ENCODE results near the gene OTULIN. TPM values are rescaled to one million over a fixed set of nuclear protein-coding genes. Genes with fewer than 3 reads are reported as not detected.

The OTULIN gene
- total and polyA plus RNA-seq, 2 donors (not counting 1 experiment from before 2014, with no cell fraction given), result 9.8 to 17.8 TPM

DNA sequence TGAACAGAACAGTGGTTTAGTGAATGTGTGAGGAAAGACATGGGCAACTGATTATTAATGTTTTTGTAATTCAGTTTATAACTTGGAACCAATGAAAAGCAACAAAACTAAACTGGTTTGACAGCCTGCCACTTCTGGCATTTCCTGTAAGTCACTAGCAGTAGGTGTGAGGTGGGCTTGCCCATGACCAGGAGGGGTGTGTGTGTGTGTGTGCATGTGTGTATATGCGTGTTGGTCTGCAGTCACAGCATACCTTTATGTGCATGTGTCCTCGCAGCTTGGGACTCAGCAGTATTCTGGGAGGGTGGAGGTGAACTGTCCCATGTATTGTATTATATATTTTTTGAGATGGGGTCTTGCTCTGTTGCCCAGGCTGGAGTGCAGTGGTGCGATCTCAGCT is 32.3 kb downstream of the OTULIN start:
- no peaks in the 10 kb centered on the region for H3K27me3 ChIP-seq (ENCODE audit: control insufficient read depth, insufficient read depth, low read length)
- H3K27ac ChIP-seq (ENCODE audit: insufficient read depth, low read length), result no peak overlapping the region
- H3K4me3 ChIP-seq (replicated peaks in 1 of 4; ENCODE audit: control extremely low read depth in 1 of 4, insufficient read depth in 1 of 4, low read depth in 3 of 4, low read length in 4 of 4), result no peak overlapping the region
- no peaks in the 10 kb centered on the region for H3K79me2 ChIP-seq (ENCODE audit: control insufficient read depth, insufficient read depth, low read length)
- H3K4me2 ChIP-seq (ENCODE audit: extremely low read depth, insufficient read depth, low read length), result no peak overlapping the region
- H3K4me1 ChIP-seq (ENCODE audit: control insufficient read depth, extremely low read depth, insufficient read depth, low read length), result no peaks in the 10 kb centered on the region
- no peaks in the 10 kb centered on the region for H3K9me3 ChIP-seq (ENCODE audit: control insufficient read depth, insufficient read depth, low read depth, low read length)
- H3K36me3 ChIP-seq (ENCODE audit: control insufficient read depth, insufficient read depth, low read length), result peaks cover 13% of the 10 kb centered on the region
- TF ChIP-seq, protein P1, sequence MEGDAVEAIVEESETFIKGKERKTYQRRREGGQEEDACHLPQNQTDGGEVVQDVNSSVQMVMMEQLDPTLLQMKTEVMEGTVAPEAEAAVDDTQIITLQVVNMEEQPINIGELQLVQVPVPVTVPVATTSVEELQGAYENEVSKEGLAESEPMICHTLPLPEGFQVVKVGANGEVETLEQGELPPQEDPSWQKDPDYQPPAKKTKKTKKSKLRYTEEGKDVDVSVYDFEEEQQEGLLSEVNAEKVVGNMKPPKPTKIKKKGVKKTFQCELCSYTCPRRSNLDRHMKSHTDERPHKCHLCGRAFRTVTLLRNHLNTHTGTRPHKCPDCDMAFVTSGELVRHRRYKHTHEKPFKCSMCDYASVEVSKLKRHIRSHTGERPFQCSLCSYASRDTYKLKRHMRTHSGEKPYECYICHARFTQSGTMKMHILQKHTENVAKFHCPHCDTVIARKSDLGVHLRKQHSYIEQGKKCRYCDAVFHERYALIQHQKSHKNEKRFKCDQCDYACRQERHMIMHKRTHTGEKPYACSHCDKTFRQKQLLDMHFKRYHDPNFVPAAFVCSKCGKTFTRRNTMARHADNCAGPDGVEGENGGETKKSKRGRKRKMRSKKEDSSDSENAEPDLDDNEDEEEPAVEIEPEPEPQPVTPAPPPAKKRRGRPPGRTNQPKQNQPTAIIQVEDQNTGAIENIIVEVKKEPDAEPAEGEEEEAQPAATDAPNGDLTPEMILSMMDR (conservative IDR thresholded peaks at IDR 0.05 in 1 of 2, IDR thresholded peaks at IDR 0.05 in 1 of 2; ENCODE audit: low read depth in 1 of 2, low read length in 2 of 2), result no peak
- no peaks in the 10 kb centered on the region for H4K20me1 ChIP-seq (ENCODE audit: control insufficient read depth, extremely low read depth, insufficient read depth, low read length)
- DNase-seq (ENCODE audit: low read depth in 2 of 2), result no peak
- no peak overlapping the region for H3K9ac ChIP-seq (ENCODE audit: insufficient read depth, low read length)
- H2AFZ ChIP-seq (ENCODE audit: low read length), result no peak overlapping the region

DNA sequence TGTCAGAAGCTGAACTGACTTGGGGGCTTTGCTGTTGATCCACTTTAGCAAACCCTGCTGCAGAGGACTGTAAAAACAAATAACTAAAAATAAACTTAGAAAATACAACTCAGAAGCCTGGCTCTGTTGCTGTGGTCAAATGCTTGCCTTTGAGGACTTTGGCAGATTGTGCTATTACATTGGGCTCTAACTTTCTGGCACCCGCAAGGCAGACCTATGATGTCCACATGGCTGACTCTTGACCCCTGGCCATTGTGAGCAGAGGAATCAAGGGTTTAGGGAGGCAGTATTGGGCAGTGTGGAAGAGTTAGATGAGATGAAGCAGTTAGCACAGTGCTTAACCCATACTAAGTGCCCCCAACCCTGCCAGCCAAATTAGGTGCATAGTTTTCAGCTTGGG is 34.0 kb downstream of the OTULIN start:
- Histone ChIP-seq H3K9me3 (ENCODE audit: control insufficient read depth, insufficient read depth, low read depth, low read length) (no peaks in the 10 kb centered on the region), H3K4me3 (replicated peaks in 1 of 4; ENCODE audit: control extremely low read depth in 1 of 4, insufficient read depth in 1 of 4, low read depth in 3 of 4, low read length in 4 of 4) (no peak overlapping the region), H3K4me1 (ENCODE audit: control insufficient read depth, extremely low read depth, insufficient read depth, low read length) (no peaks in the 10 kb centered on the region), H3K27me3 (ENCODE audit: control insufficient read depth, insufficient read depth, low read length) (no peaks in the 10 kb centered on the region), H3K79me2 (ENCODE audit: control insufficient read depth, insufficient read depth, low read length) (no peaks in the 10 kb centered on the region), H3K36me3 (ENCODE audit: control insufficient read depth, insufficient read depth, low read length) (peaks cover 9% of the 10 kb centered on the region), H4K20me1 (ENCODE audit: control insufficient read depth, extremely low read depth, insufficient read depth, low read length) (no peaks in the 10 kb centered on the region), H2AFZ (ENCODE audit: low read length) (no peak overlapping the region), H3K9ac (ENCODE audit: insufficient read depth, low read length) (no peak overlapping the region), H3K4me2 (ENCODE audit: extremely low read depth, insufficient read depth, low read length) (no peak overlapping the region), H3K27ac (ENCODE audit: insufficient read depth, low read length) (no peak overlapping the region)
- no peak for DNase-seq (ENCODE audit: low read depth in 2 of 2)
- TF ChIP-seq, protein P1 (conservative IDR thresholded peaks at IDR 0.05 in 1 of 2, IDR thresholded peaks at IDR 0.05 in 1 of 2; ENCODE audit: low read depth in 1 of 2, low read length in 2 of 2), result no peak
- TF ChIP-seq EZH2 (IDR thresholded peaks at IDR 0.05; ENCODE audit: low read length, missing control alignments), result no peak

DNA sequence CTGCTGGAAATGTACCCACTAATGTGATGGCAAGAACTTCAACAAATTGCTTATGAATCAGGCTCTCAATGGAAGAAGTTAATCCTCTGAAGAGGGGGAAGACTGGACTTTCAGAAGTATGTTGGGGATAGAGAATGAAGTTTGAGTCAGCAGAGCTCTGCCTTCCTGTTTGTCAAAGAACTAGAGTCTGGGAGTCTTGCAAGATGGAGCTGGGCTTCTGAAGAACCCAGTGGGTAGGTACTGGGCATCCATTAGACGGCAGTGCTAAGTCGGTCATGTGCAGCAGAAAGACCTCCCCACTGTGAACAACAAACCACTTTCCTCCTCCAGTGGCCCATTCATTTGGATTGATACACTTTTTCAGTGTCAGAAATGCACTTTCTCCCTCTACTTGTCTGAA is 34.6 kb downstream of the OTULIN start:
- no peaks in the 10 kb centered on the region for H3K27me3 ChIP-seq (ENCODE audit: control insufficient read depth, insufficient read depth, low read length)
- H2AFZ ChIP-seq (ENCODE audit: low read length), result no peak overlapping the region
- no peaks in the 10 kb centered on the region for H3K4me1 ChIP-seq (ENCODE audit: control insufficient read depth, extremely low read depth, insufficient read depth, low read length)
- H3K4me3 ChIP-seq (replicated peaks in 1 of 4; ENCODE audit: control extremely low read depth in 1 of 4, insufficient read depth in 1 of 4, low read depth in 3 of 4, low read length in 4 of 4), result no peak overlapping the region
- no peak overlapping the region for H3K27ac ChIP-seq (ENCODE audit: insufficient read depth, low read length)
- H3K9me3 ChIP-seq (ENCODE audit: control insufficient read depth, insufficient read depth, low read depth, low read length), result no peaks in the 10 kb centered on the region
- H4K20me1 ChIP-seq (ENCODE audit: control insufficient read depth, extremely low read depth, insufficient read depth, low read length), result no peaks in the 10 kb centered on the region
- DNase-seq (ENCODE audit: low read depth in 2 of 2), result no peak
- H3K36me3 ChIP-seq (ENCODE audit: control insufficient read depth, insufficient read depth, low read length), result peaks cover 7% of the 10 kb centered on the region
- H3K9ac ChIP-seq (ENCODE audit: insufficient read depth, low read length), result no peak overlapping the region
- TF ChIP-seq, protein P1 (conservative IDR thresholded peaks at IDR 0.05 in 1 of 2, IDR thresholded peaks at IDR 0.05 in 1 of 2; ENCODE audit: low read depth in 1 of 2, low read length in 2 of 2), result no peak
- no peak for TF ChIP-seq EZH2 (IDR thresholded peaks at IDR 0.05; ENCODE audit: low read length, missing control alignments)
- no peaks in the 10 kb centered on the region for H3K79me2 ChIP-seq (ENCODE audit: control insufficient read depth, insufficient read depth, low read length)
- no peak overlapping the region for H3K4me2 ChIP-seq (ENCODE audit: extremely low read depth, insufficient read depth, low read length)

Data from fibroblast of lung (primary cell).